HG03469 (cell line): Measurements from ENCODE around the gene ZBTB2.
A peak's percentile ranks its signal among the peaks of the same experiment; 100 is the strongest.
"Not testable (repeated sequence)": the region's sequence is repeated elsewhere in the genome, so short reads cannot be mapped to it uniquely, and the experiment has no call there.

Experiments used
- ATAC-seq: cut with Tn5 transposase; IDR thresholded peaks from one replicate; pipeline ENCODE4 v1.9.1; 2021; ENCODE audit warnings: mild to moderate bottlenecking, moderate library complexity, moderate number of reproducible peaks; ENCODE audit not compliant: unreplicated experiment

The ZBTB2 gene

GRCh38 chr6:151403919-151404308 lies 12.6 kb upstream of the ZBTB2 start:
- no peak for ATAC-seq

- no peak for ATAC-seq
Measured at GRCh38 chr6:151402228-151402627, 10.9 kb upstream of the ZBTB2 start.

GRCh38 chr6:151400473-151400872 lies 9.1 kb upstream of the ZBTB2 start:
- no peak for ATAC-seq

GRCh38 chr6:151399679-151400078 lies 8.3 kb upstream of the ZBTB2 start:
- no peak for ATAC-seq

GRCh38 chr6:151393410-151393809 lies 2.1 kb upstream of the ZBTB2 start:
- ATAC-seq = no peak

- no peak for ATAC-seq
Measured at GRCh38 chr6:151392427-151392826, 1.1 kb upstream of the ZBTB2 start.

GRCh38 chr6:151390851-151391470 lies 398 bp downstream of the ZBTB2 start:
- ATAC-seq = no peak

- ATAC-seq = peak; percentile 81
Measured at GRCh38 chr6:151390276-151390850, 996 bp downstream of the ZBTB2 start.

GRCh38 chr6:151389618-151390275 lies 1.6 kb downstream of the ZBTB2 start:
- ATAC-seq = peak; percentile 40

- no peak for ATAC-seq
Measured at GRCh38 chr6:151388997-151389617, 2.3 kb downstream of the ZBTB2 start.

- ATAC-seq = no peak
Measured at GRCh38 chr6:151388236-151388635, 3.1 kb downstream of the ZBTB2 start.

- ATAC-seq = no peak
Measured at GRCh38 chr6:151387175-151387970, 4.0 kb downstream of the ZBTB2 start.

GRCh38 chr6:151385177-151385576 lies 6.2 kb downstream of the ZBTB2 start:
- no peak for ATAC-seq

- ATAC-seq = no peak
Measured at GRCh38 chr6:151384151-151384550, 7.2 kb downstream of the ZBTB2 start.

GRCh38 chr6:151382631-151383030 lies 8.7 kb downstream of the ZBTB2 start:
- ATAC-seq = not testable (repeated sequence)

- ATAC-seq = no peak
Measured at GRCh38 chr6:151381722-151382121, 9.6 kb downstream of the ZBTB2 start.

GRCh38 chr6:151380848-151381205 lies 10.5 kb downstream of the ZBTB2 start:
- ATAC-seq = no peak

- peak; percentile 30 for ATAC-seq
Measured at GRCh38 chr6:151379933-151380847, 11.2 kb downstream of the ZBTB2 start.

GRCh38 chr6:151377095-151377494 lies 14.3 kb downstream of the ZBTB2 start:
- ATAC-seq = no peak

- peak; percentile 40 for ATAC-seq
Measured at GRCh38 chr6:151376440-151376839, 14.9 kb downstream of the ZBTB2 start.
